ENCODE data around the gene TNP2.
"Not testable (repeated sequence)": the region's sequence is repeated elsewhere in the genome, so short reads cannot be mapped to it uniquely, and the experiment has no call there.

The TNP2 gene

DNA sequence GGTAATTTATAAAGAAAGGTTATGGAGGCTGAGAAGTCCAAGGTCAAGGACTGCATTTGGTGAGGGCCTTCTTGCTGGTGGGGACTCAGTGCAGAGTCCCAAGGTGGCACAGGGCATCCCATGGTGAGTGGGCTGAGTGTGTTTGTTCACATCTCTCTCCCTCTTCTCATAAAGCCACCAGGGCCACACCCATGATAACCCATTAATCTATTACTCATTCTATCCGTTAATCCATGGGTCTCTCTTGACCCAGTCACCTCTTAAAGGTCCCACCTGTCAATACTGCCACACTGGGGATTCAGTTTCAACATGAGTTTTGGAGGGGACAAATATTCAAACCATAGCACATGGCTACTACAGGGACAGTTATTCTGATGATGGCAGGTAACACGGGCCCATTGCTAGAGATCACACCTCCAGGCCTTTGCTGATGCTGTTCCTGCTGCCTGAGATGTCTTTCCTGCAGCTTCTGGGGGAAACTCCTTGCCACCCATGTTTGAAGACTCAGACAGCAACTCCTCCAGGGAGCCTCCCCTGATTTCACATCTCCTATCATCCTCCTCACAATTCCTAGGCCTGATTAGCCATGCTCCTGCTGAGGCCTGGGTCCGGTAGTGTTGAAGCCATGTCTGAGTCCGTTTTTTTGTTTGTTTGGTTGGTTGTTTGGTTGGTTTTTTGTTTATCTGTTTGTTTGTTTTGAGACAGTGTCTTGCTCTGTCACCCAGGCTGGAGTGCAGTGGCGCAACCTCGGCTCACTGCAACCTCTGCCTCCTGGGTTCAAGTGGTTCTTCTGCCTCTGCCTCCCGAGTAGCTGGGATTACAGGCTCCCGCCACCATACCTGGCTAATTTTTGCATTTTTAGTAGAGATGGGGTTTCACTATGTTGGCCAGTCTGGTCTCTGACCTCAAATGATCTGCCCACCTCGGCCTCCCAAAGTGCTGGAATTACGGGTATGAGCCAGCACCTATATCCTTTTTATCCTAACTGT lies 29.2 kb downstream of the TNP2 start:
- no peak for DNase-seq

- no peak for DNase-seq
Measured at GRCh38 chr16:11238272-11239202, 30.6 kb downstream of the TNP2 start.

DNA sequence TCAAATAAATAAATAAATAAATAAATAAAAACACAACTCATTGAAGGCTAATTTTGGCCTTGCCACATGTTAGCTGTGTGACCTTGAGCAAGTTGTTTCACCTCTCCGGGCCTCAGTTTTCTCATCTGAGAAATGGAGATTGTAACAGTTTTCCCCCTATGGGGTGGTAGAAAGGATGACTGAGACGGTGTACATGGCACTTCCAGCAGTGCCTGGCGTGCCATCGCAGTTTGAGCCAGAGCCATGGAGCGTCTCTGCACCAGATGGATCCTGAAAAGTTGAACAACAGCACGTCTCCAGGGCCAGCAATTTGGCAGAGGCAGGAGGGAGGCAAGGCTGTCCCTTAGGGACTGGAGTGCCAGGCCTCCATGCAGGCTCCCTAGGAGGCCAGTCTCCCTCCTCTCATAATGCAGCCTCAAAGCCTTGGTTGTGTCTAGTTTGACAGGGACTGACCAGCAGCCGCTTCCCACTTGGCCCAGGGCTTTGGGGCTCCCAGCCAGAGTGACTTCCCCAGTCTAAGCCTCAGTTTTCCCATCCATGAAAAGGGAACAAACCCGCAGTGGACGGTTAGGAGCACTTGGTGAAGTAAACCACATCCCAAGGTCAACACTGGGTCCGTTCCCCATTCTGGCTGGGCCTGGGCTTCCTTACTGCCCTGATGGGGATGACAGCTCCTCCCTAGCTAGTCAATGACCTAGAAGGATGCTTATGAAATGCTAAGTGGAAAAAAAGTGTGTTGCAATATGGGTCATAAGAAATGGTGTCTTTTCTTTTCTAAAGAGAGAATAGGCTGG lies 32.5 kb downstream of the TNP2 start:
- DNase-seq, result peak; percentile 83 to 87 (median 85)

DNA sequence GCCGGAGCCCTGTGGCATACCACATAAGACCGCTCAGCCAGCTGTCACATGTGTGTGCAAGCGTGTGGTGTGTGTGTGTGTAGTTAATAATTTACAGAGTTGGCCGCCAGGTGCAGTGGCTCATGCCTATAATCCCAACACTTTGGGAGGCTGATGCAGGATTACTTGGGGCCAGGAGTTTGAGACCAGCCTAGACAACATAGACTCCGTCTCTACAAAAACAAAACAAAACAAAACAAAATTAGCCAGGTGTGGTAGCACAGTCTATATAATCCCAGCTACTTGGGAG lies 33.5 kb downstream of the TNP2 start:
- no peak for DNase-seq

- no peak for DNase-seq
Measured at GRCh38 chr16:11234884-11235702, 34.0 kb downstream of the TNP2 start.

- peak in 2 of 3 donors; percentile 33 to 49 for DNase-seq
Measured at GRCh38 chr16:11233727-11234376, 35.3 kb downstream of the TNP2 start.

DNA sequence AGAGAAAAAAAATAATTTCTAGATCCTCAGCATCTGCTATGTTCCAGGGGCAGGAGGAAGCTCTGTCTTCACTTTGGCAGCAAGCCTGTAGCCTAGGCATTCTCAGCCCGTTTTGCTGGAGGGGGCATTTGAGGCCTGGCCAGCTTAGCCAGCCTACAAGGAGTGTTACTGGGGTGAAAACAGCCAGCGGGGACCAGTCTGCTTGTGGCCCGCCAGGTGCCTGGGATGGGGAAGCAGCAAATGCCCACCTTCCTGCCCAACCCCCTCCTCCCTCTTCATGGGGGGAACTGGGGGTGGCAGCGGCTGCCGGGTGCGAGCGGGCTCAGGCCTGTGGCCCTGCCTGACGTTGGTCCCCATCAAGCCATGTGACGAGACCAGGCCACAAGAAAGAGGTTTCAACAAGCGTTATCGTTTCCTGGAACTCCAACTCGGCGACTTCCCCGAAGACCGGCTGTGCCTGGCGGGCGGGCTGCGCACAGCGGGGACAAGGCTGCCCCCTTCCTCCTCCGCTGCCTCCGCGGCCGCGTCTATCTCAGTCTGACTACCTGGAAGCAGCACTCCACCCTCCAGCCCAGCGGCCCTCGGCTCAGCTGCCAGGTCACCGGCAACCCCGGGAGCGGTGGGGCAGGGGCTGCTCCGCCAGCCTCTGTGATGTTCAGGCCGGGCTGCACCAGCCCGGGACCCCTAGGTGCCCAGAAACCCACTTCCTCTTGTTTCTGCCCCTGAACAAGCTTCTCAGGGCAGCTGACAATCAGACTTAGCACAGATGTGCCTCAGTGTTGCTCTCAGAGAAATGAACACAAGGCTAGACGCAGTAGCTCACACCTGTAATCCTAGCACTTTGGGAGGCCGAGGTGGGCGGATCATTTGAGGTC lies 36.0 kb downstream of the TNP2 start:
- peak; percentile 36 to 60 (median 49) for DNase-seq

DNA sequence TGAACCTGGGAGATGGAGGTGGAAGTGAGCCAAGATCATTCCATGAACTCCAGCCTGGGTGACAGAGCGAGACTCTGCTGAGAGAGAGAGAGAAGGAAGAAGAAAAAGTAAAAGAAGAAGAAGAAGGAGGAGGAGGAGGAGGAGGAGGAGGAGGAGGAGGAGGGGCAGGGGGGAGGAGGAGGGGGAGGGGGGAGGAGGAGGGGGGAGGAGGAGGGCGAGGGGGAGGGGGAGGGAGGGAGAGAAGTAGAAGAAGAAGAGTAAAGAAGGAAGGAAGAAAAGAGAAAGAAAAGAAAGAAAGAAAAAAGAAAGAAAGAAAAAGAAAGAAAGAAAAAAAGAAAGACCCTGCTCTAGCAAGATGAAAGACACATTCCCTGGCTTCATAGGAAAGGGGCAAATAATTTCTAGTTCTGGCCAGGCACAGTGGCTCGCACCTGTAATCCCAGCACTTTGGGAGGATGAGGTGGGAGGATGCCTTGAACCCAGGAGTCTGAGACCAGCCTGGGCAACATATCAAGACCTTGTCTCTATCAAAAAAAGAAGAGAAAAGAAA lies 36.7 kb downstream of the TNP2 start:
- DNase-seq, result no peak

- no peak for DNase-seq
Measured at GRCh38 chr16:11231367-11231970, 37.7 kb downstream of the TNP2 start.

- no peak for DNase-seq
Measured at GRCh38 chr16:11229906-11230305, 39.2 kb downstream of the TNP2 start.

DNA sequence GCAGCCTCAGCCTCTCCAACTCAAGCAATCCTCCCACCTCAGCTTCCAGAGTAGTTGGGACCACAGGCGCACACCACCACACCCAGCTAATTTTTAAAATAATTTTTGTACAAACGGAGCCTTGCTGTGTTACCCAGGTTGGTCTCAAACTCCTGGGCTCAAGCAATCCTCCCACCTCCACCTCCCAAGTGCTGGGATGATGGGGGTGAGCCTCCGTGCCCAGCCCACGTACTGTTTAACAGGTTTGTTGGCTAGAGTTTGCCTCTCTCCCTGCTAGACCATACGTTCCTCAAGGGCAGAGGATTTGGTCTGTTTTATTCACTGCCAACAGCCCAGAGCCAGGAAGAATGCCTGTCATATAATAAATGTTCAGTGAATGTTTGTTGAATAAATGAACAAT lies 39.7 kb downstream of the TNP2 start:
- DNase-seq, result no peak

- DNase-seq, result no peak
Measured at GRCh38 chr16:11225677-11226549, 43.2 kb downstream of the TNP2 start.

- DNase-seq, result peak; percentile 58 to 77 (median 72)
Measured at GRCh38 chr16:11224894-11225676, 44.0 kb downstream of the TNP2 start.

GRCh38 chr16:11224096-11224893 lies 44.8 kb downstream of the TNP2 start:
- peak; percentile 84 to 91 (median 87) for DNase-seq

- DNase-seq, result not testable (repeated sequence)
Measured at GRCh38 chr16:11220507-11220906, 48.6 kb downstream of the TNP2 start.

DNA sequence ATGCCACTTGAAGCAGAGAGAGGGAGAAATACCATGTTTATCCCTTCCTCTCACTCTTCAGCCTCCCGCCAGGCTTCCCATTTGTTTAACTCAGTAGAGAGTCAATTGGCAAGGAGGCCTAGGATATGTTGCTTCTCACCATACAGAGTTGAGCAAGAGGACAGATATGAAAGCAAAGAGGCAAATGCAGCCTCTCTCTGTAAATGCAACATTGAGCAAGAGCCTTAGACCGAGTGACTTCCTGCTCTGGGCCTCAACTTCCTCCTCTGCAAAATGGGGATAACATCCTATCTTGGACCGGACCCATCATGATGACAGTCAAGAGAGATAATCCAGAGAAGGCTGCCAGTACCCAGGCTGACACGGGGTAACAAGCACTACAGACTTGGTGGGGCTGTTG lies 49.9 kb downstream of the TNP2 start:
- peak; percentile 48 to 70 (median 57) for DNase-seq

GRCh38 chr16:11218604-11218962 lies 50.5 kb downstream of the TNP2 start:
- peak in 1 of 3 donors; percentile 38 for DNase-seq

All from suppressor macrophage treated with lipopolysaccharide for 1 hour (primary cell).